ENCODE measurements around the gene ANKRD12. TPM values are rescaled to one million over a fixed set of nuclear protein-coding genes. Genes with fewer than 3 reads are reported as not detected.

ANKRD12 gene
- total RNA-seq, 8 experiments from 2014 or later: 18.5 to 48.5 (median 35.9) TPM

GRCh38 chr18:9304388-9305070, 167.9 kb downstream of the ANKRD12 start:
- Histone ChIP-seq H3K27ac (no peak overlapping the region), H3K4me3 (no peak overlapping the region), H3K4me1 (replicated peaks in 1 of 2) (no peaks in the 10 kb centered on the region)
- in situ Hi-C loops (cut with MboI; ENCODE audit: low pct_unique_long_range_greater_than_20kb in 2 of 9, low sequenced_read_pairs in 9 of 9, unreplicated experiment in 9 of 9): no loop called here
- WGBS, 10 experiments: 37 to 91% (median 62%) methylated on average over 1 to 6 of the region's 6 CpGs; no CpG with 5 or more reads in 4 of the 10 experiments
- ATAC-seq (replicated peaks in 6 of 8): no peak

- no peak overlapping the region for H3K4me3 ChIP-seq
- no peak for ATAC-seq (replicated peaks in 6 of 8)
- in situ Hi-C loops (cut with MboI; ENCODE audit: low pct_unique_long_range_greater_than_20kb in 2 of 9, low sequenced_read_pairs in 9 of 9, unreplicated experiment in 9 of 9): no loop called here
- no peak overlapping the region for H3K27ac ChIP-seq
- H3K4me1 ChIP-seq (replicated peaks in 1 of 2): no peaks in the 10 kb centered on the region
- WGBS, 10 experiments: 14 to 75% (median 56%) methylated on average over 1 of the region's 1 CpG; no CpG with 5 or more reads in 1 of the 10 experiments
Observed at GRCh38 chr18:9319333-9319732, 182.8 kb downstream of the ANKRD12 start.

GRCh38 chr18:9321017-9321452, 184.5 kb downstream of the ANKRD12 start:
- H3K27ac ChIP-seq: no peak overlapping the region
- no peak overlapping the region for H3K4me3 ChIP-seq
- H3K4me1 ChIP-seq (replicated peaks in 1 of 2): no peaks in the 10 kb centered on the region
- 8 to 92% (median 60%) methylated on average over 1 to 4 of the region's 4 CpGs; no CpG with 5 or more reads in 1 of the 10 experiments for WGBS, 10 experiments
- in situ Hi-C loops (cut with MboI; ENCODE audit: low pct_unique_long_range_greater_than_20kb in 2 of 9, low sequenced_read_pairs in 9 of 9, unreplicated experiment in 9 of 9): no loop called here
- ATAC-seq (replicated peaks in 6 of 8): peak in 2 of 8 experiments; percentile 25 to 52

GRCh38 chr18:9321736-9322135, 185.2 kb downstream of the ANKRD12 start:
- in situ Hi-C loops (cut with MboI; ENCODE audit: low pct_unique_long_range_greater_than_20kb in 2 of 9, low sequenced_read_pairs in 9 of 9, unreplicated experiment in 9 of 9): no loop called here
- H3K4me1 ChIP-seq (replicated peaks in 1 of 2): no peaks in the 10 kb centered on the region
- 20 to 96% (median 88%) methylated on average over 1 to 4 of the region's 4 CpGs; no CpG with 5 or more reads in 3 of the 10 experiments for WGBS, 10 experiments
- H3K4me3 ChIP-seq: no peak overlapping the region
- ATAC-seq (replicated peaks in 6 of 8): no peak
- H3K27ac ChIP-seq: no peak overlapping the region

GRCh38 chr18:9322744-9323143, 186.2 kb downstream of the ANKRD12 start:
- no peaks in the 10 kb centered on the region for H3K4me1 ChIP-seq (replicated peaks in 1 of 2)
- ATAC-seq (replicated peaks in 6 of 8): no peak
- H3K27ac ChIP-seq: no peak overlapping the region
- H3K4me3 ChIP-seq: no peak overlapping the region
- in situ Hi-C loops (cut with MboI; ENCODE audit: low pct_unique_long_range_greater_than_20kb in 2 of 9, low sequenced_read_pairs in 9 of 9, unreplicated experiment in 9 of 9): no loop called here
- WGBS, 10 experiments: 83 to 100% (median 89%) methylated on average over 1 to 2 of the region's 2 CpGs; no CpG with 5 or more reads in 6 of the 10 experiments

- peak in 2 of 8 experiments; percentile 44 to 94 for ATAC-seq (replicated peaks in 6 of 8)
- WGBS, 10 experiments: 13 to 100% (median 73%) methylated on average over 1 to 3 of the region's 3 CpGs
- H3K4me3 ChIP-seq: no peak overlapping the region
- no peak overlapping the region for H3K27ac ChIP-seq
- H3K4me1 ChIP-seq (replicated peaks in 1 of 2): no peaks in the 10 kb centered on the region
- in situ Hi-C loops (cut with MboI; ENCODE audit: low pct_unique_long_range_greater_than_20kb in 2 of 9, low sequenced_read_pairs in 9 of 9, unreplicated experiment in 9 of 9): no loop called here
Observed at GRCh38 chr18:9323750-9324445, 187.3 kb downstream of the ANKRD12 start.

GRCh38 chr18:9325716-9326115, 189.1 kb downstream of the ANKRD12 start:
- no peak overlapping the region for H3K27ac ChIP-seq
- H3K4me1 ChIP-seq (replicated peaks in 1 of 2): no peaks in the 10 kb centered on the region
- ATAC-seq (replicated peaks in 6 of 8): no peak
- no peak overlapping the region for H3K4me3 ChIP-seq
- 25 to 94% (median 53%) methylated on average over 2 of the region's 2 CpGs; no CpG with 5 or more reads in 4 of the 10 experiments for WGBS, 10 experiments
- in situ Hi-C loops (cut with MboI; ENCODE audit: low pct_unique_long_range_greater_than_20kb in 2 of 9, low sequenced_read_pairs in 9 of 9, unreplicated experiment in 9 of 9): no loop called here

GRCh38 chr18:9328776-9329175, 192.2 kb downstream of the ANKRD12 start:
- H3K4me1 ChIP-seq (replicated peaks in 1 of 2): no peaks in the 10 kb centered on the region
- H3K27ac ChIP-seq: no peak overlapping the region
- H3K4me3 ChIP-seq: no peak overlapping the region
- ATAC-seq (replicated peaks in 6 of 8): no peak
- 11 to 100% (median 83%) methylated on average over 1 to 2 of the region's 2 CpGs for WGBS, 10 experiments
- in situ Hi-C loops (cut with MboI; ENCODE audit: low pct_unique_long_range_greater_than_20kb in 2 of 9, low sequenced_read_pairs in 9 of 9, unreplicated experiment in 9 of 9): no loop called here

- Histone ChIP-seq H3K4me1 (replicated peaks in 1 of 2) (no peaks in the 10 kb centered on the region), H3K27ac (no peak overlapping the region), H3K4me3 (no peak overlapping the region)
- in situ Hi-C loops (cut with MboI; ENCODE audit: low pct_unique_long_range_greater_than_20kb in 2 of 9, low sequenced_read_pairs in 9 of 9, unreplicated experiment in 9 of 9): no loop called here
- no peak for ATAC-seq (replicated peaks in 6 of 8)
- WGBS, 10 experiments: 0 to 100% (median 90%) methylated on average over 1 of the region's 1 CpG; no CpG with 5 or more reads in 1 of the 10 experiments
Observed at GRCh38 chr18:9329471-9329870, 192.9 kb downstream of the ANKRD12 start.

- Histone ChIP-seq H3K4me3 (no peak overlapping the region), H3K4me1 (replicated peaks in 1 of 2) (no peaks in the 10 kb centered on the region), H3K27ac (no peak overlapping the region)
- no peak for ATAC-seq (replicated peaks in 6 of 8)
- 30 to 100% (median 70%) methylated on average over 1 to 2 of the region's 3 CpGs; no CpG with 5 or more reads in 5 of the 10 experiments for WGBS, 10 experiments
- in situ Hi-C loops (cut with MboI; ENCODE audit: low pct_unique_long_range_greater_than_20kb in 2 of 9, low sequenced_read_pairs in 9 of 9, unreplicated experiment in 9 of 9): no loop called here
Observed at GRCh38 chr18:9330419-9330818, 193.8 kb downstream of the ANKRD12 start.

- peaks cover 5 to 6% of the 10 kb centered on the region in 2 donors for H3K4me1 ChIP-seq (replicated peaks in 1 of 2)
- ATAC-seq (replicated peaks in 6 of 8): peak; percentile 34 to 66 (median 57)
- H3K27ac ChIP-seq: peak overlapping the region; percentile 1 to 49
- in situ Hi-C loops (cut with MboI; ENCODE audit: low pct_unique_long_range_greater_than_20kb in 2 of 9, low sequenced_read_pairs in 9 of 9, unreplicated experiment in 9 of 9): no loop called here
- peak overlapping the region; percentile 69 to 91 (median 77) for H3K4me3 ChIP-seq
- WGBS, 10 experiments: 7 to 100% (median 75%) methylated on average over 1 to 28 of the region's 52 CpGs
Observed at GRCh38 chr18:9333441-9334328, 197.1 kb downstream of the ANKRD12 start.

- peaks cover 5 to 6% of the 10 kb centered on the region in 2 donors for H3K4me1 ChIP-seq (replicated peaks in 1 of 2)
- peak within 1 kb of the TSS; percentile 65 to 79 for H3K27ac ChIP-seq
- 0% methylated on average over 2 to 4 of the region's 67 CpGs; no CpG with 5 or more reads in 8 of the 10 experiments for WGBS, 10 experiments
- H3K4me3 ChIP-seq: peak within 1 kb of the TSS; percentile 69 to 91 (median 77)
- ATAC-seq (replicated peaks in 6 of 8): peak; percentile 85 to 95 (median 94)
- in situ Hi-C loops (cut with MboI; ENCODE audit: low pct_unique_long_range_greater_than_20kb in 2 of 9, low sequenced_read_pairs in 9 of 9, unreplicated experiment in 9 of 9): no loop called here
Observed at GRCh38 chr18:9334329-9334972, 197.9 kb downstream of the ANKRD12 start, which contains the start of gene TWSG1. TWSG1 (plus strand) TSS chr18:9334773; CDS start chr18:9337230, 2,457 bp downstream.

Data from motor neuron (in vitro differentiated cells).